Measurements from ENCODE around the gene ALG2. TPM values are rescaled to one million over a fixed set of nuclear protein-coding genes. Genes with fewer than 3 reads are reported as not detected.

ALG2 gene
- total and polyA plus RNA-seq, 2 donors from 2014 or later, result 38.7 to 40.5 TPM

DNA sequence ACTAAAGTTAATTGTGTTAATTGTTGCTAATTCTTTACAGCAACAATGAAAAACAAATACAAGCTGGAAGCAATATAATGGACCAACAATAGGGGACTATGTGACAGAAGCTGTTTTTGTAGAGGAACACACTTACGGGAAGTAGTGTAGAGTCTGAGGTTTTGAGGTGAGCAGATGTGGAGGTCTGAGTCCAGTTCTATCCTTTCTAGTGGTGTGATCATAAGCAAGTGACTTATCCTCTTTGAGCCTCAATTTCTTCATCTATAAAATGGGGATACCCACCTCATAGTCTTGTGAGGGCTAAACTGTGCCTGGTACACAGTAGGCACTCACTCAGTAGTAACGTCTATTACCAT, 28.3 kb downstream of the ALG2 start:
- H3K9ac ChIP-seq (ENCODE audit: low read length in 3 of 3), result no peak overlapping the region
- no peak for FAIRE-seq
- intact Hi-C loops (cut with DNase I), result no loop called here
- H3K27me3 ChIP-seq (ENCODE audit: control insufficient read depth, insufficient read depth, low read length), result no peaks in the 10 kb centered on the region
- no peaks in the 10 kb centered on the region for H3K4me1 ChIP-seq (ENCODE audit: control insufficient read depth in 2 of 3, insufficient read depth in 2 of 3, low read depth in 1 of 3, low read length in 3 of 3)
- TF ChIP-seq, protein P1, sequence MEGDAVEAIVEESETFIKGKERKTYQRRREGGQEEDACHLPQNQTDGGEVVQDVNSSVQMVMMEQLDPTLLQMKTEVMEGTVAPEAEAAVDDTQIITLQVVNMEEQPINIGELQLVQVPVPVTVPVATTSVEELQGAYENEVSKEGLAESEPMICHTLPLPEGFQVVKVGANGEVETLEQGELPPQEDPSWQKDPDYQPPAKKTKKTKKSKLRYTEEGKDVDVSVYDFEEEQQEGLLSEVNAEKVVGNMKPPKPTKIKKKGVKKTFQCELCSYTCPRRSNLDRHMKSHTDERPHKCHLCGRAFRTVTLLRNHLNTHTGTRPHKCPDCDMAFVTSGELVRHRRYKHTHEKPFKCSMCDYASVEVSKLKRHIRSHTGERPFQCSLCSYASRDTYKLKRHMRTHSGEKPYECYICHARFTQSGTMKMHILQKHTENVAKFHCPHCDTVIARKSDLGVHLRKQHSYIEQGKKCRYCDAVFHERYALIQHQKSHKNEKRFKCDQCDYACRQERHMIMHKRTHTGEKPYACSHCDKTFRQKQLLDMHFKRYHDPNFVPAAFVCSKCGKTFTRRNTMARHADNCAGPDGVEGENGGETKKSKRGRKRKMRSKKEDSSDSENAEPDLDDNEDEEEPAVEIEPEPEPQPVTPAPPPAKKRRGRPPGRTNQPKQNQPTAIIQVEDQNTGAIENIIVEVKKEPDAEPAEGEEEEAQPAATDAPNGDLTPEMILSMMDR (IDR thresholded peaks at IDR 0.05; ENCODE audit: borderline replicate concordance, extremely low read depth, insufficient read depth), result no peak
- H3K4me3 ChIP-seq (ENCODE audit: low read length in 3 of 3), result no peak overlapping the region
- no peaks in the 10 kb centered on the region for H3K36me3 ChIP-seq (ENCODE audit: control insufficient read depth in 2 of 3, insufficient read depth in 3 of 3, low read length in 3 of 3)
- no peak for DNase-seq
- no peak overlapping the region for H3K27ac ChIP-seq (ENCODE audit: low read depth in 2 of 2, low read length in 2 of 2)
- no peaks in the 10 kb centered on the region for H3K9me3 ChIP-seq (ENCODE audit: control insufficient read depth in 2 of 3, insufficient read depth in 1 of 3, low read length in 3 of 3)

- H3K9me3 ChIP-seq (ENCODE audit: control insufficient read depth in 2 of 3, insufficient read depth in 1 of 3, low read length in 3 of 3), result no peaks in the 10 kb centered on the region
- no peak overlapping the region for H3K27ac ChIP-seq (ENCODE audit: low read depth in 2 of 2, low read length in 2 of 2)
- H3K4me1 ChIP-seq (ENCODE audit: control insufficient read depth in 2 of 3, insufficient read depth in 2 of 3, low read depth in 1 of 3, low read length in 3 of 3), result no peaks in the 10 kb centered on the region
- DNase-seq (no peak), FAIRE-seq (no peak)
- no peak overlapping the region for H3K9ac ChIP-seq (ENCODE audit: low read length in 3 of 3)
- intact Hi-C loops (cut with DNase I), result no loop called here
- no peaks in the 10 kb centered on the region for H3K27me3 ChIP-seq (ENCODE audit: control insufficient read depth, insufficient read depth, low read length)
- TF ChIP-seq, protein P1 (IDR thresholded peaks at IDR 0.05; ENCODE audit: borderline replicate concordance, extremely low read depth, insufficient read depth), result no peak
- H3K4me3 ChIP-seq (ENCODE audit: low read length in 3 of 3), result no peak overlapping the region
- no peaks in the 10 kb centered on the region for H3K36me3 ChIP-seq (ENCODE audit: control insufficient read depth in 2 of 3, insufficient read depth in 3 of 3, low read length in 3 of 3)
Observed at GRCh38 chr9:99192786-99193465, 28.8 kb downstream of the ALG2 start.

GRCh38 chr9:99190597-99191283, 31.0 kb downstream of the ALG2 start:
- no peaks in the 10 kb centered on the region for H3K9me3 ChIP-seq (ENCODE audit: control insufficient read depth in 2 of 3, insufficient read depth in 1 of 3, low read length in 3 of 3)
- H3K4me1 ChIP-seq (ENCODE audit: control insufficient read depth in 2 of 3, insufficient read depth in 2 of 3, low read depth in 1 of 3, low read length in 3 of 3), result no peaks in the 10 kb centered on the region
- intact Hi-C loops (cut with DNase I), result no loop called here
- no peak overlapping the region for H3K27ac ChIP-seq (ENCODE audit: low read depth in 2 of 2, low read length in 2 of 2)
- TF ChIP-seq, protein P1 (IDR thresholded peaks at IDR 0.05; ENCODE audit: borderline replicate concordance, extremely low read depth, insufficient read depth), result no peak
- no peaks in the 10 kb centered on the region for H3K36me3 ChIP-seq (ENCODE audit: control insufficient read depth in 2 of 3, insufficient read depth in 3 of 3, low read length in 3 of 3)
- DNase-seq (no peak), FAIRE-seq (no peak)
- H3K27me3 ChIP-seq (ENCODE audit: control insufficient read depth, insufficient read depth, low read length), result no peaks in the 10 kb centered on the region
- H3K4me3 ChIP-seq (ENCODE audit: low read length in 3 of 3), result no peak overlapping the region
- H3K9ac ChIP-seq (ENCODE audit: low read length in 3 of 3), result no peak overlapping the region

Data from kidney (tissue), 14 donors.